Measurements from ENCODE around the gene MCTS1.
A peak's percentile ranks its signal among the peaks of the same experiment; 100 is the strongest.
"Not testable (repeated sequence)": the region's sequence is repeated elsewhere in the genome, so short reads cannot be mapped to it uniquely, and the experiment has no call there.

MCTS1 gene

GRCh38 chrX:120603707-120604360 lies at the start of gene MCTS1:
Gene MCTS1, plus strand, starts transcription at chrX:120604101. Its CDS starts 136 bp downstream, at chrX:120604237.
- peak; percentile 39 to 44 for DNase-seq (ENCODE audit: low read depth in 2 of 2)

- no peak for DNase-seq (ENCODE audit: low read depth in 2 of 2)
Measured at GRCh38 chrX:120556251-120556650, 47.6 kb upstream of the MCTS1 start.

GRCh38 chrX:120559804-120560203 lies 44.1 kb upstream of the MCTS1 start:
- DNase-seq (ENCODE audit: low read depth in 2 of 2) = no peak

- peak in 1 of 2 donors; percentile 4 for DNase-seq (ENCODE audit: low read depth in 2 of 2)
Measured at GRCh38 chrX:120560405-120560841, 43.5 kb upstream of the MCTS1 start.

GRCh38 chrX:120560842-120561633 lies 42.9 kb upstream of the MCTS1 start, which contains the start of gene CUL4B:
Gene CUL4B, minus strand, starts transcription at chrX:120560962. Its CDS starts 324 bp downstream, at chrX:120560638.
- DNase-seq (ENCODE audit: low read depth in 2 of 2) = peak; percentile 76 to 81

- DNase-seq (ENCODE audit: low read depth in 2 of 2) = no peak
Measured at GRCh38 chrX:120561634-120562568, 42.0 kb upstream of the MCTS1 start.

GRCh38 chrX:120562569-120562926 lies 41.4 kb upstream of the MCTS1 start:
- no peak for DNase-seq (ENCODE audit: low read depth in 2 of 2)

- DNase-seq (ENCODE audit: low read depth in 2 of 2) = no peak
Measured at GRCh38 chrX:120564925-120565324, 39.0 kb upstream of the MCTS1 start.

- DNase-seq (ENCODE audit: low read depth in 2 of 2) = no peak
Measured at GRCh38 chrX:120566817-120567216, 37.1 kb upstream of the MCTS1 start.

GRCh38 chrX:120568035-120568434 lies 35.9 kb upstream of the MCTS1 start:
- no peak for DNase-seq (ENCODE audit: low read depth in 2 of 2)

GRCh38 chrX:120568609-120569008 lies 35.3 kb upstream of the MCTS1 start:
- DNase-seq (ENCODE audit: low read depth in 2 of 2) = no peak

- DNase-seq (ENCODE audit: low read depth in 2 of 2) = no peak
Measured at GRCh38 chrX:120570011-120570600, 33.8 kb upstream of the MCTS1 start.

GRCh38 chrX:120573806-120574205 lies 30.1 kb upstream of the MCTS1 start:
- not testable (repeated sequence) for DNase-seq (ENCODE audit: low read depth in 2 of 2)

GRCh38 chrX:120575379-120576114 lies 28.4 kb upstream of the MCTS1 start:
- DNase-seq (ENCODE audit: low read depth in 2 of 2) = no peak

- DNase-seq (ENCODE audit: low read depth in 2 of 2) = no peak
Measured at GRCh38 chrX:120585702-120586101, 18.2 kb upstream of the MCTS1 start.

- no peak for DNase-seq (ENCODE audit: low read depth in 2 of 2)
Measured at GRCh38 chrX:120604361-120604782, 471 bp downstream of the MCTS1 start.

GRCh38 chrX:120612086-120612485 lies 8.2 kb downstream of the MCTS1 start:
- no peak for DNase-seq (ENCODE audit: low read depth in 2 of 2)

GRCh38 chrX:120614816-120615215 lies 10.9 kb downstream of the MCTS1 start:
- no peak for DNase-seq (ENCODE audit: low read depth in 2 of 2)

GRCh38 chrX:120617996-120618630 lies 14.2 kb downstream of the MCTS1 start:
- no peak for DNase-seq (ENCODE audit: low read depth in 2 of 2)

GRCh38 chrX:120625371-120625770 lies 21.5 kb downstream of the MCTS1 start:
- DNase-seq (ENCODE audit: low read depth in 2 of 2) = no peak

All from stimulated activated CD8-positive, alpha-beta memory T cell treated with anti-CD3 and anti-CD28 coated beads, Interleukin-2, amount 100 ng/mL, for 1 hour (primary cell).